Esophagus squamous epithelium (tissue), 5 donors: ENCODE data around the gene DIPK1B. TPM values are rescaled to one million over a fixed set of nuclear protein-coding genes. Genes with fewer than 3 reads are reported as not detected.
A peak's percentile ranks its signal among the peaks of the same experiment; 100 is the strongest.

Source experiments
- DNase-seq: peaks from one replicate; lab custom pipeline; 2025; lab: John Stamatoyannopoulos, UW
- H3K27ac ChIP-seq, 4 donors: fragments of 200-600 bp; sonication (generic); one replicate each; pipeline ENCODE4 v1.5.1; 2016 to 2019; ENCODE audit warnings: mild to moderate bottlenecking in 1 of 4
- H3K27me3 ChIP-seq, 4 donors: fragments of 200-600 bp; sonication (generic); 1 replicate in 3 of 4; 2 replicates in 1 of 4; pipeline versions ENCODE4 v1.5.1 to v1.6.0; 2017 to 2021; ENCODE audit warnings: antibody characterized with exemption in 1 of 4
- H3K36me3 ChIP-seq, 3 donors: fragments of 200-600 bp; sonication (generic); one replicate each; pipeline ENCODE4 v1.5.1; 2016 to 2019
- H3K4me1 ChIP-seq, 3 donors: fragments of 200-600 bp; sonication (generic); one replicate each; pipeline ENCODE4 v1.5.1; 2017 to 2019
- H3K4me3 ChIP-seq, 4 donors: fragments of 200-600 bp; sonication (generic); 1 replicate in 3 of 4; 2 replicates in 1 of 4; pipeline ENCODE4 v1.5.1; 2016 to 2019; ENCODE audit warnings: mild to moderate bottlenecking in 2 of 4, moderate library complexity in 1 of 4
- H3K9me3 ChIP-seq, 3 donors: fragments of 200-600 bp; sonication (generic); one replicate each; pipeline ENCODE4 v1.5.1; 2016 to 2019
- POLR2A ChIP-seq, 4 donors: fragments of 450-650 bp; IDR thresholded peaks; one replicate each; pipeline ENCODE4 v1.6.1; 2017; ENCODE audit warnings: antibody characterized with exemption in 4 of 4, mild to moderate bottlenecking in 4 of 4, moderate library complexity in 3 of 4
- WGBS, 2 donors: methylation state at CpG; one replicate each; pipeline ENCODE4 v1.1.5; 2018; 5-methylcytosine and 5-hydroxymethylcytosine counted together
- intact Hi-C: fragments of 100-400 bp; cut with DNase I; formaldehyde crosslinking; loops from one replicate; pipeline ENCODE4 v1.15.0; 2022
- total RNA-seq, 4 donors: library from RNA; depleted of rRNA; stranded (reverse); fragments of >200 nt; gene quantifications; one replicate each; pipeline ENCODE4 v1.1.0, GENCODE V29; 2016
- TF ChIP-seq, protein P1 (sequence below), 6 experiments: fragments of 450-650 bp in 4 of 6; fragments of 200-600 bp in 2 of 6; sonication (generic) in 2 of 6; IDR thresholded peaks; one replicate each; pipeline ENCODE4 v1.5.1; 2016 to 2019; ENCODE audit warnings: antibody characterized with exemption in 6 of 6, mild to moderate bottlenecking in 4 of 6, moderate library complexity in 4 of 6
- donor health status: DM: yes; HTN: yes; CAD: no.

DIPK1B gene
- total RNA-seq, 4 donors from 2014 or later, result 0.48 to 6.3 (median 1.1) TPM

DNA sequence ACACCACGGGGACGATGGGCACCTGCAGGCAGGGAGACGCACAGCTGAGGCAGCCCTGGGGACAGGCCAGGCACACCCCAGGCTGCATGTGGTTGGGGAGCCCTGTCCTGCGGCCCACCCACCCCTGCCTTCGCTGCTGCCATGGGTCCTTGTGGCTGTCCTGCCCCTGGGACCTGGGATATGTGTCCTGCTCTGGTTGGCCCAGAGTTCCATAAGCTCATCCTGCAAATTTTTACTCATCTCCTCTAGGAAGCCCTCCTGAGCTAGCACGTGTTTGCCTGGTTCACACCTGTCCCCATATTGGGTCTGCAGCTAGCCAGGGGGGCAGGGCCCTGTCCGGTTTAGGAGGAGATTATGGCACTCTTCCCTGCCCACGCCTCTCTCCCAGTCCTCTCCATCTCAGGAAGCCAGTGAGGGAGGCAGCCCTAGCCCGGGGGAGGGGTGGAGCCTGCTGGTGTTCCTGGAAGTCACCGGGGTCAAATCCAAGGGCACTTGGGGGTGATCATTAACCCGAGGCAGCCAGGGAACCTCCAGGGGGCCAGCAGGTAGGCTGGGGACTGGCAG, 37.5 kb upstream of the DIPK1B start:
- H3K4me1 ChIP-seq, result peaks cover 5 to 36% (median 12%) of the 10 kb centered on the region in 3 donors
- peaks cover 0 to 17% (median 3%) of the 10 kb centered on the region in 4 donors for H3K27me3 ChIP-seq
- 13 to 88% methylated on average over 2 to 3 of the region's 11 CpGs for WGBS, 2 donors
- DNase-seq, result no peak
- peaks cover 3 to 59% (median 8%) of the 10 kb centered on the region in 3 donors for H3K36me3 ChIP-seq
- no peak for TF ChIP-seq POLR2A (IDR thresholded peaks at IDR 0.05)
- TF ChIP-seq, protein P1, sequence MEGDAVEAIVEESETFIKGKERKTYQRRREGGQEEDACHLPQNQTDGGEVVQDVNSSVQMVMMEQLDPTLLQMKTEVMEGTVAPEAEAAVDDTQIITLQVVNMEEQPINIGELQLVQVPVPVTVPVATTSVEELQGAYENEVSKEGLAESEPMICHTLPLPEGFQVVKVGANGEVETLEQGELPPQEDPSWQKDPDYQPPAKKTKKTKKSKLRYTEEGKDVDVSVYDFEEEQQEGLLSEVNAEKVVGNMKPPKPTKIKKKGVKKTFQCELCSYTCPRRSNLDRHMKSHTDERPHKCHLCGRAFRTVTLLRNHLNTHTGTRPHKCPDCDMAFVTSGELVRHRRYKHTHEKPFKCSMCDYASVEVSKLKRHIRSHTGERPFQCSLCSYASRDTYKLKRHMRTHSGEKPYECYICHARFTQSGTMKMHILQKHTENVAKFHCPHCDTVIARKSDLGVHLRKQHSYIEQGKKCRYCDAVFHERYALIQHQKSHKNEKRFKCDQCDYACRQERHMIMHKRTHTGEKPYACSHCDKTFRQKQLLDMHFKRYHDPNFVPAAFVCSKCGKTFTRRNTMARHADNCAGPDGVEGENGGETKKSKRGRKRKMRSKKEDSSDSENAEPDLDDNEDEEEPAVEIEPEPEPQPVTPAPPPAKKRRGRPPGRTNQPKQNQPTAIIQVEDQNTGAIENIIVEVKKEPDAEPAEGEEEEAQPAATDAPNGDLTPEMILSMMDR (IDR thresholded peaks at IDR 0.05), result no peak
- H3K27ac ChIP-seq, result peak overlapping the region in 1 of 4 donors; percentile 14
- no peak overlapping the region for H3K4me3 ChIP-seq
- no peaks in the 10 kb centered on the region for H3K9me3 ChIP-seq
- intact Hi-C loops, result no loop called here

DNA sequence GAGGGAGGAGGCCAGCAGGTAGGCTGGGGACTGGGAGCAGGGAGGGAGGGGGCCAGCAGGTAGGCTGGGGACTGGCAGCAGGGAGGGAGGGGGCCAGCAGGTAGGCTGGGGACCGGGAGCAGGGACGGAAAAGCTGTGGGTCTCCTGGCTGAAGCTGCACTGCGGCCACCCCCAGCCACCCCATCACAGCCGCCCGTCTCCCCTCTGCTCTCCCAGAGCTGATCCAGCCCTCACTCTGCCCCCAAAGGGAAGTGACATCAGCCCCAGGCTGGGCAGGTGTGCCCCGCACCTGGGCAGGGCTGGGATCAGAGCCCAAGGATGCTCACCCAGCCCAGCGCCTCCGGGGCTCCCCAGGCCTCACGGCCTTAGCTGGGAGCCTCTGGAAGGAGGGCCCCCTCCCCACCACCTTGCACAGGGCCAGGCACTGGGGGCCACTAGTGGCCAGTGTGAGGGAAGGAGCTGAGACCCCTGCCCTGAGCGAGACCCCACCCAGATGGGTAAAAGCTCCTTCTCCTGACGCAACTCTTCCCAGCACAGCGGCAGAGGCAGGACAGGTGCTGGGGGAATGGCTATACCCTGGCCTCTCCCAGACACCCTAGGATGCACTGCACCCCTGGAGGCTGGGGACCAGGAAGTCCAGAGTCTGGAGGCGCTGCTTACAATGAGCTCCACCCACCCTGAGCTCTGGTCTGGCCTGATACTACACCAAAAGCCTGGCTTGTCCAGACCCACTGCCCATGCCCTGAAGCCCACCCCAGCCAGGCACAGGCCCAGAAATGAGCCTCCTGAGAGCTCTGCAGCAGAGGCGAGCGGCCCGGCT, 36.7 kb upstream of the DIPK1B start:
- intact Hi-C loops, result no loop called here
- Histone ChIP-seq H3K4me3 (no peak overlapping the region), H3K9me3 (no peaks in the 10 kb centered on the region), H3K27ac (no peak overlapping the region), H3K27me3 (peaks cover 0 to 9% (median 0%) of the 10 kb centered on the region in 4 donors), H3K4me1 (peaks cover 7 to 40% (median 13%) of the 10 kb centered on the region in 3 donors), H3K36me3 (peaks cover 3 to 61% (median 8%) of the 10 kb centered on the region in 3 donors)
- WGBS, 2 donors, result 82 to 86% methylated on average over 5 to 8 of the region's 16 CpGs
- TF ChIP-seq, protein P1 (IDR thresholded peaks at IDR 0.05), result no peak
- TF ChIP-seq POLR2A (IDR thresholded peaks at IDR 0.05), result no peak
- DNase-seq, result no peak

DNA sequence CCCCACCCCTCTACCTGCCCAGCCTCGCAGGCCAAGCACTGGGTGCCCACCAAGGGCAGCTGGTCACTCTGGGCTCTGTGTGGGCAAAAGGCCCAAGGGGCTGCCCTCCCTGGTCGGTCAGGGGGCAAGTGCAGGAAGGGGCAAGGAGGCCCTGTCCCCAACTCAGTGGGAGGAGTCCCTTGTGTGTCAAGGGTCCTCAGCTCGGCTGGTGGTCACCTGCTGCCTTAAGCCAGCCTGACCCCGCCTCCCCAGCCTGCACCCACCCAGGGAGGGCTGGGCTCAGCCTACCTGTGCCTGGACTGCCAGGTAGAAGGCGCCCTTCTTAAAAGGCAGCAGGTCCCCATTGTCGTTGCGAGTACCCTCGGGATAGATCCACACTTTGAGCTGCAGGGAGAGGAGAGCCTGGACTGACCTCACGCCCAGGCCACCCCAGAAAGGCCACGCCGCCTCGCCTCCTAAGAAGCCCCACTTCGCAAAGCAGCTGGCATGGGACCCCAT, 36.0 kb upstream of the DIPK1B start:
- intact Hi-C loops, result no loop called here
- 93 to 94% methylated on average over 3 to 9 of the region's 13 CpGs for WGBS, 2 donors
- H3K27ac ChIP-seq, result no peak overlapping the region
- H3K4me1 ChIP-seq, result peaks cover 7 to 38% (median 13%) of the 10 kb centered on the region in 3 donors
- peaks cover 0 to 5% (median 0%) of the 10 kb centered on the region in 4 donors for H3K27me3 ChIP-seq
- TF ChIP-seq, protein P1 (IDR thresholded peaks at IDR 0.05), result no peak
- TF ChIP-seq POLR2A (IDR thresholded peaks at IDR 0.05), result no peak
- DNase-seq, result no peak
- H3K36me3 ChIP-seq, result peaks cover 3 to 67% (median 8%) of the 10 kb centered on the region in 3 donors
- no peaks in the 10 kb centered on the region for H3K9me3 ChIP-seq
- no peak overlapping the region for H3K4me3 ChIP-seq

DNA sequence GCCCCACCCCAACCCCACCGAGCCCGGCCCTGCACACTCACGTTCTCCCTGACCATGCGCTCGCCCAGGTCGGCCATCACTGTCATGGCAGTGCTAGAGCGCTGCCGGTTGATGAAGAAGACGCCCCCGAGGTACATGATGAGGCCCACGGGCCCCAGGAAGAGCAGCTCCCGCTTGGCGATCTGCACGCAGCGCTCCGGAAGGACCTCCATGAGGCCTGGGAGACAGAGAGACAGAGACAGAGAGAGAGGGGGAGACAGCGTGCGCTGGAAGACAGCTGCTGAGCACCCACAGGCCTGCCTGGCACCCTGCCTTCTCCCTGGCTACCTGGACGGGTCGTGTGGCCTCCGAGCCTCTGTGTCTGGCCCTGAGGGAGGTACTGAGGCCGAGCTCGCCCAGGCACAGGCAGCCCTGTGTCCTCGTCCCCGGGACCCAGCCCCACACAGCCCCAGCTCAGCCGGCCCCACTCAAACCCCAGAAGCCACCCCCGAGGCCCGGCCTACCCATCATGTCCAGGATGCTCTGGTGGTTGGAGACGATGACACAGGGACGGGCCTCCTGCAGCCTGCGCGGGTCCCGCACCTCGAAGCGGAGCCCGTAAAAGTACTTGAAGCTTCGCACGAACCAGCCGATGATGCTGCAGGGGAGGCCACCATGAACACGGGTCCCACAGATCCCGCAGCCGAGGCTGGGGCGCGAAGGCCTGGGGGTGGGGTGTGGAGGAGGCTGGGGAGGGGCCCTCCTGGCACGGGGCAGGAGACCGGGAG, 35.3 kb upstream of the DIPK1B start:
- peaks cover 7 to 30% (median 10%) of the 10 kb centered on the region in 3 donors for H3K4me1 ChIP-seq
- 90 to 93% methylated on average over 8 to 16 of the region's 46 CpGs for WGBS, 2 donors
- no peak for DNase-seq

More for the DNA sequence above, 35.3 kb upstream of the DIPK1B start:
- H3K4me3 ChIP-seq, result no peak overlapping the region
- no peaks in the 10 kb centered on the region for H3K27me3 ChIP-seq
- H3K9me3 ChIP-seq, result no peaks in the 10 kb centered on the region
- TF ChIP-seq, protein P1 (IDR thresholded peaks at IDR 0.05), result no peak
- no peak for TF ChIP-seq POLR2A (IDR thresholded peaks at IDR 0.05)
- peaks cover 3 to 62% (median 8%) of the 10 kb centered on the region in 3 donors for H3K36me3 ChIP-seq
- intact Hi-C loops, result no loop called here
- H3K27ac ChIP-seq, result no peak overlapping the region
